Kidney epithelial cell (primary cell): Measurements from ENCODE around the gene NT5DC4. TPM values are rescaled to one million over a fixed set of nuclear protein-coding genes. Genes with fewer than 3 reads are reported as not detected.

Source experiments
- DNase-seq: peaks from one replicate; pipeline ENCODE4 v3.0.0-alpha.2; 2010; ENCODE audit warnings: low read depth
- H3K27me3 ChIP-seq: 2 replicates; pipeline ENCODE4 v1.6.0; 2011; ENCODE audit warnings: low read length; ENCODE audit not compliant: control insufficient read depth, insufficient read depth
- H3K36me3 ChIP-seq: 2 replicates; pipeline ENCODE4 v1.5.1; 2011; ENCODE audit warnings: low read length; ENCODE audit not compliant: control insufficient read depth, insufficient read depth
- H3K4me3 ChIP-seq: 2 replicates; pipeline ENCODE4 v1.5.1; 2011; ENCODE audit warnings: low read depth, mild to moderate bottlenecking, control low read depth, low read length
- total RNA-seq: library from RNA; depleted of rRNA; stranded (reverse); fragments of >200 nt; gene quantifications from 2 replicates; pipeline ENCODE4 v1.2.3, GENCODE V29; 2015
- TF ChIP-seq, protein P1 (sequence below): IDR thresholded peaks from 2 replicates; pipeline ENCODE4 v1.5.1; 2011; ENCODE audit warnings: mild to moderate bottlenecking, moderate library complexity, low read length, control low read depth, inconsistent platforms; ENCODE audit not compliant: insufficient read depth, poor library complexity, severe bottlenecking

The NT5DC4 gene
- total RNA-seq, 1 donor from 2014 or later: not detected

DNA sequence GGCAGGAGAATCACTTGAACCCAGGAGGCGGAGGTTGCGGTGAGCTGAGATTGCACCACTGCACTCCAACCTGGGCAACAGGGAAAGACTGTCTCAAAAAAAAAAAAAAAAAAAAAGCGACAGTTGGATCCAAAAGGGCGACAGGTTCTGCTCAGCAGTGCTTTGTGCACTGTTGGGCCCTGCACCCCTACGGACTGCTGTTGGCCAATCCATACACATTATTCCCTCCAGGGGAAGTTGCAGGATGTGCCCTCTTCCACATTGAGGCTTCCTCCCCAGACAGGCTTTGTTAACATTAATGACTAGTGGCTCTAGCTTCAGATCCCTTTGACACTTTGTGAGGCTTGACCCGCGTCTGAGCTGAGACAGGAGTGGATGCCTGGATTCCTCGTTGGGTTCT lies 9.4 kb downstream of the NT5DC4 start:
- DNase-seq: no peak
- no peak overlapping the region for H3K4me3 ChIP-seq
- H3K36me3 ChIP-seq: no peaks in the 10 kb centered on the region
- TF ChIP-seq, protein P1, sequence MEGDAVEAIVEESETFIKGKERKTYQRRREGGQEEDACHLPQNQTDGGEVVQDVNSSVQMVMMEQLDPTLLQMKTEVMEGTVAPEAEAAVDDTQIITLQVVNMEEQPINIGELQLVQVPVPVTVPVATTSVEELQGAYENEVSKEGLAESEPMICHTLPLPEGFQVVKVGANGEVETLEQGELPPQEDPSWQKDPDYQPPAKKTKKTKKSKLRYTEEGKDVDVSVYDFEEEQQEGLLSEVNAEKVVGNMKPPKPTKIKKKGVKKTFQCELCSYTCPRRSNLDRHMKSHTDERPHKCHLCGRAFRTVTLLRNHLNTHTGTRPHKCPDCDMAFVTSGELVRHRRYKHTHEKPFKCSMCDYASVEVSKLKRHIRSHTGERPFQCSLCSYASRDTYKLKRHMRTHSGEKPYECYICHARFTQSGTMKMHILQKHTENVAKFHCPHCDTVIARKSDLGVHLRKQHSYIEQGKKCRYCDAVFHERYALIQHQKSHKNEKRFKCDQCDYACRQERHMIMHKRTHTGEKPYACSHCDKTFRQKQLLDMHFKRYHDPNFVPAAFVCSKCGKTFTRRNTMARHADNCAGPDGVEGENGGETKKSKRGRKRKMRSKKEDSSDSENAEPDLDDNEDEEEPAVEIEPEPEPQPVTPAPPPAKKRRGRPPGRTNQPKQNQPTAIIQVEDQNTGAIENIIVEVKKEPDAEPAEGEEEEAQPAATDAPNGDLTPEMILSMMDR: no peak
- no peaks in the 10 kb centered on the region for H3K27me3 ChIP-seq

- DNase-seq: no peak
- Histone ChIP-seq H3K4me3 (no peak overlapping the region), H3K27me3 (no peaks in the 10 kb centered on the region), H3K36me3 (no peaks in the 10 kb centered on the region)
- TF ChIP-seq, protein P1: no peak
Measured at GRCh38 chr2:112730791-112731190, 10.0 kb downstream of the NT5DC4 start.

DNA sequence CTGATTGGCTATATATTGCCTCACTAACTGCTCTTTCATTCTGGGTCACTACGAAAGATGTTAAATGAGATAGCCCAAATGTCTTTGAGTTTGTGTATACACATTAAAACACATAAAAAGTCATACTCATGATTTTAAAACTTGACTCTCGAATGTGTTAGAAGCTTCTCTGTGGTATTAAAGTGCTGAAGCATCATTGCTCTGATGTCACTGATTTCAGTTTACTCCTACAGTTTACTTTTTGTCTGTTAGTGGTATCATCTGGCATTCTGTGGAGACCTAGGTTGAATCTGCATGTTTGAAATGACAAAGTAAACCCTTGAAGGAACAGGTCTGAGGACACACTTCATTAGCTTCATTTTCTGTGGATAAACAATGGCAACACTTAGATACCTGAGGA lies 10.7 kb downstream of the NT5DC4 start:
- Histone ChIP-seq H3K36me3 (no peaks in the 10 kb centered on the region), H3K27me3 (no peaks in the 10 kb centered on the region), H3K4me3 (no peak overlapping the region)
- TF ChIP-seq, protein P1: no peak
- no peak for DNase-seq

- H3K27me3 ChIP-seq: no peaks in the 10 kb centered on the region
- TF ChIP-seq, protein P1: no peak
- H3K36me3 ChIP-seq: no peaks in the 10 kb centered on the region
- no peak for DNase-seq
- no peak overlapping the region for H3K4me3 ChIP-seq
Measured at GRCh38 chr2:112733456-112733855, 12.6 kb downstream of the NT5DC4 start.

GRCh38 chr2:112733871-112734270 lies 13.1 kb downstream of the NT5DC4 start:
- Histone ChIP-seq H3K36me3 (no peaks in the 10 kb centered on the region), H3K27me3 (no peaks in the 10 kb centered on the region), H3K4me3 (no peak overlapping the region)
- TF ChIP-seq, protein P1: no peak
- DNase-seq: no peak

- TF ChIP-seq, protein P1: no peak
- H3K27me3 ChIP-seq: no peaks in the 10 kb centered on the region
- no peaks in the 10 kb centered on the region for H3K36me3 ChIP-seq
- no peak for DNase-seq
- H3K4me3 ChIP-seq: no peak overlapping the region
Measured at GRCh38 chr2:112737542-112738232, 16.9 kb downstream of the NT5DC4 start.
